H1 (cell line): Measurements from ENCODE around the gene USP24. TPM values are rescaled to one million over a fixed set of nuclear protein-coding genes. Genes with fewer than 3 reads are reported as not detected.

Experiments
- CTCF ChIA-PET: fragments of 300-600 bp; sonication (Branson Sonifier 250); formaldehyde crosslinking; loops from one replicate; lab custom pipeline; 2021; ENCODE audit not compliant: partially characterized antibody; lab: Charles Lee
- POLR2A ChIA-PET: fragments of 300-600 bp; sonication (Branson Sonifier 250); formaldehyde crosslinking; loops from one replicate; lab custom pipeline; 2021; ENCODE audit warnings: inconsistent platforms; ENCODE audit not compliant: partially characterized antibody; lab: Charles Lee
- DNase-seq, 2 experiments: peaks; one replicate each; pipeline versions ENCODE4 v3.0.0 to v3.0.0-alpha.2; 2010 to 2022; ENCODE audit warnings: low spot score in 2 of 2, low read depth in 1 of 2, mixed read lengths in 1 of 2
- FAIRE-seq: peaks from 2 replicates; lab custom pipeline; 2011; peaks lifted over from hg19 to GRCh38; lab: Jason Lieb, UNC
- H2AFZ ChIP-seq: 2 replicates; pipeline ENCODE4 v1.8.1; 2012; ENCODE audit warnings: low read length, inconsistent platforms
- H2AK5ac ChIP-seq: 2 replicates; pipeline ENCODE4 v1.6.1; 2013; ENCODE audit warnings: low read depth, low read length
- H2BK120ac ChIP-seq: replicated peaks from 2 replicates; pipeline ENCODE3; 2013; ENCODE audit warnings: low read depth, low read length, inconsistent platforms
- H2BK12ac ChIP-seq: 2 replicates; pipeline ENCODE4 v1.6.1; 2013; ENCODE audit warnings: low read depth, low read length
- H2BK15ac ChIP-seq: 2 replicates; pipeline ENCODE4 v1.6.1; 2013; ENCODE audit warnings: low read length
- H2BK20ac ChIP-seq: 2 replicates; pipeline ENCODE4 v1.6.1; 2013; ENCODE audit warnings: low read length
- H2BK5ac ChIP-seq: 2 replicates; pipeline ENCODE4 v1.6.1; 2013; ENCODE audit warnings: low read depth, low read length
- H3K14ac ChIP-seq: 2 replicates; pipeline ENCODE4 v1.6.1; 2013; ENCODE audit warnings: inconsistent platforms; ENCODE audit not compliant: insufficient read length
- H3K18ac ChIP-seq: 2 replicates; pipeline ENCODE4 v1.6.1; 2013; ENCODE audit warnings: low read length; ENCODE audit errors: extremely low read depth
- H3K23ac ChIP-seq: 2 replicates; pipeline ENCODE4 v1.6.1; 2013; ENCODE audit warnings: inconsistent platforms; ENCODE audit not compliant: insufficient read length
- H3K23me2 ChIP-seq: 2 replicates; pipeline ENCODE4 v1.6.1; 2013; ENCODE audit warnings: low read depth, low read length
- H3K27ac ChIP-seq: 2 replicates; pipeline ENCODE4 v1.6.1; 2011; ENCODE audit warnings: low read depth, low read length, inconsistent platforms
- H3K27me3 ChIP-seq, 4 experiments: replicated peaks in 1 of 4; 1 replicate in 1 of 4; 2 replicates in 3 of 4; pipeline versions ENCODE4 v1.6.1 to v1.8.1; 2011 to 2013; ENCODE audit warnings: low read length in 3 of 4, mild to moderate bottlenecking in 3 of 4, inconsistent platforms in 2 of 4, mixed read lengths in 2 of 4, moderate library complexity in 1 of 4; ENCODE audit not compliant: control insufficient read depth in 3 of 4, insufficient read depth in 3 of 4; ENCODE audit errors: extremely low read depth in 1 of 4
- H3K36me3 ChIP-seq, 4 experiments: 2 replicates each; pipeline versions ENCODE4 v1.6.1 to v1.8.1; 2011 to 2013; ENCODE audit warnings: mild to moderate bottlenecking in 4 of 4, low read length in 3 of 4, moderate library complexity in 2 of 4, control low read depth in 1 of 4, inconsistent platforms in 1 of 4; ENCODE audit not compliant: insufficient read depth in 4 of 4, control insufficient read depth in 2 of 4
- H3K4ac ChIP-seq: replicated peaks from 2 replicates; pipeline ENCODE3; 2013; ENCODE audit warnings: low read length, low read depth, mixed read lengths, inconsistent platforms; ENCODE audit not compliant: insufficient read length
- H3K4me1 ChIP-seq, 4 experiments: replicated peaks in 1 of 4; 1 replicate in 1 of 4; 2 replicates in 3 of 4; pipeline versions ENCODE4 v1.6.1 to v1.8.1; 2011 to 2013; ENCODE audit warnings: low read length in 3 of 4, inconsistent platforms in 2 of 4, mixed read lengths in 1 of 4; ENCODE audit not compliant: insufficient read depth in 4 of 4, control insufficient read depth in 3 of 4
- H3K4me2 ChIP-seq, 2 experiments: 2 replicates each; pipeline versions ENCODE4 v1.6.1 to v1.8.1; 2011 to 2013; ENCODE audit warnings: low read depth in 2 of 2, low read length in 2 of 2, control low read depth in 1 of 2, inconsistent platforms in 1 of 2, mild to moderate bottlenecking in 1 of 2; ENCODE audit not compliant: insufficient read depth in 1 of 2
- H3K4me3 ChIP-seq, 4 experiments: fragments of 200-600, 300-600 bp in 1 of 4; sonication (generic), shearing (Covaris generic), sonication (Bioruptor Twin) in 1 of 4; 2 replicates each; pipeline versions ENCODE4 v1.5.1 to v1.8.1; 2011 to 2016; ENCODE audit warnings: low read length in 4 of 4, low read depth in 3 of 4, control low read depth in 2 of 4, inconsistent platforms in 2 of 4, mild to moderate bottlenecking in 2 of 4, mixed read lengths in 1 of 4, moderate library complexity in 1 of 4; ENCODE audit not compliant: insufficient read depth in 2 of 4; ENCODE audit errors: extremely low read depth in 1 of 4
- H3K56ac ChIP-seq: replicated peaks from 2 replicates; pipeline ENCODE3; 2013; ENCODE audit warnings: low read depth, mild to moderate bottlenecking, mixed read lengths, low read length, inconsistent platforms; ENCODE audit not compliant: insufficient read length
- H3K79me1 ChIP-seq: 2 replicates; pipeline ENCODE4 v1.6.1; 2013; ENCODE audit warnings: low read depth, low read length, control low read depth
- H3K79me2 ChIP-seq, 2 experiments: 2 replicates each; pipeline versions ENCODE4 v1.6.1 to v1.8.1; 2012 to 2013; ENCODE audit warnings: low read length in 2 of 2, mild to moderate bottlenecking in 2 of 2, inconsistent platforms in 1 of 2; ENCODE audit not compliant: insufficient read depth in 2 of 2, control insufficient read depth in 1 of 2
- H3K9ac ChIP-seq, 4 experiments: replicated peaks in 1 of 4; 1 replicate in 1 of 4; 2 replicates in 3 of 4; pipeline versions ENCODE4 v1.6.1 to v1.8.1; 2011 to 2013; ENCODE audit warnings: low read depth in 3 of 4, low read length in 3 of 4, control low read depth in 2 of 4, mild to moderate bottlenecking in 2 of 4, moderate library complexity in 2 of 4, inconsistent platforms in 1 of 4; ENCODE audit errors: extremely low read depth in 1 of 4
- H3K9me3 ChIP-seq, 2 experiments: 2 replicates each; pipeline versions ENCODE4 v1.6.1 to v1.8.1; 2012 to 2013; ENCODE audit warnings: mild to moderate bottlenecking in 2 of 2, moderate library complexity in 2 of 2, control low read depth in 1 of 2, inconsistent platforms in 1 of 2, low read depth in 1 of 2, low read length in 1 of 2, mixed read lengths in 1 of 2; ENCODE audit not compliant: insufficient read depth in 2 of 2
- H4K20me1 ChIP-seq, 2 experiments: replicated peaks in 1 of 2; 2 replicates each; pipeline versions ENCODE3 to v1.8.1; 2011 to 2013; ENCODE audit warnings: inconsistent platforms in 2 of 2, low read length in 2 of 2, mild to moderate bottlenecking in 1 of 2; ENCODE audit not compliant: insufficient read depth in 2 of 2, control insufficient read depth in 1 of 2
- H4K5ac ChIP-seq: 2 replicates; pipeline ENCODE4 v1.6.1; 2013; ENCODE audit warnings: low read length, low read depth, mixed read lengths, inconsistent platforms; ENCODE audit not compliant: insufficient read length
- H4K8ac ChIP-seq: 2 replicates; pipeline ENCODE4 v1.8.0; 2013; ENCODE audit warnings: mild to moderate bottlenecking, moderate library complexity, low read length, inconsistent platforms; ENCODE audit not compliant: insufficient read depth; ENCODE audit errors: extremely low read depth
- H4K91ac ChIP-seq: replicated peaks from 2 replicates; pipeline ENCODE3; 2013; ENCODE audit warnings: low read length, mixed read lengths, inconsistent platforms; ENCODE audit not compliant: insufficient read length
- BACH1 ChIP-seq: IDR thresholded peaks from 2 replicates; pipeline ENCODE4 v1.6.1; 2012; ENCODE audit warnings: low read length, improper control_type of control experiment
- BRCA1 ChIP-seq: IDR thresholded peaks from 2 replicates; pipeline ENCODE4 v1.6.1; 2012; ENCODE audit warnings: low read depth, low read length, improper control_type of control experiment
- CBX8 ChIP-seq: fragments of 300-800, 300-1000 bp; sonication (generic); IDR thresholded peaks from 2 replicates; pipeline ENCODE4 v1.7.1; 2016; ENCODE audit warnings: low read depth, low read length, borderline replicate concordance
- CHD1 ChIP-seq: IDR thresholded peaks from 2 replicates; pipeline ENCODE4 v1.6.1; 2012; ENCODE audit warnings: low read depth, low read length, improper control_type of control experiment
- EZH2 ChIP-seq: fragments of 200-600 bp; sonication (generic); IDR thresholded peaks from 2 replicates; pipeline ENCODE4 v1.7.1; 2012; ENCODE audit warnings: low read depth, mild to moderate bottlenecking, moderate library complexity, low read length, inconsistent platforms; ENCODE audit not compliant: severe bottlenecking
- HDAC2 ChIP-seq, 2 experiments: fragments of 300-600 bp in 1 of 2; sonication (generic) in 1 of 2; IDR thresholded peaks; 2 replicates each; pipeline ENCODE4 v1.6.1; 2011 to 2012; ENCODE audit warnings: low read depth in 2 of 2, low read length in 2 of 2, mild to moderate bottlenecking in 2 of 2, moderate library complexity in 2 of 2, borderline replicate concordance in 1 of 2, inconsistent platforms in 1 of 2
- JUN ChIP-seq: IDR thresholded peaks from 2 replicates; pipeline ENCODE4 v1.6.1; 2011; ENCODE audit warnings: low read depth, mild to moderate bottlenecking, improper control_type of control experiment, low read length
- NANOG ChIP-seq: IDR thresholded peaks from 2 replicates; pipeline ENCODE4 v1.6.1; 2011; ENCODE audit warnings: low read length, low read depth, mild to moderate bottlenecking, inconsistent platforms; ENCODE audit not compliant: insufficient read depth, poor library complexity, severe bottlenecking
- SIN3A ChIP-seq, 2 experiments: IDR thresholded peaks in 1 of 2; conservative IDR thresholded peaks in 1 of 2; 2 replicates each; pipeline ENCODE4 v1.6.1; 2011 to 2012; ENCODE audit warnings: low read length in 2 of 2, improper control_type of control experiment in 1 of 2, low read depth in 1 of 2, mild to moderate bottlenecking in 1 of 2
- TBP ChIP-seq: IDR thresholded peaks from 2 replicates; pipeline ENCODE4 v1.6.1; 2011; ENCODE audit warnings: low read depth, low read length, improper control_type of control experiment
- WGBS, 2 experiments: shearing (Covaris generic) in 1 of 2; methylation state at CpG; one replicate each; pipeline versions ENCODE4 v1.1.6 to v1.1.7; 2013 to 2015; ENCODE audit warnings: low lambda C conversion rate in 2 of 2, mixed read lengths in 2 of 2, inconsistent platforms in 1 of 2, low coverage in 1 of 2, missing lambda C conversion rate in 1 of 2; ENCODE audit not compliant: insufficient replicate concordance in 2 of 2, insufficient coverage in 1 of 2, insufficient read length in 1 of 2; ENCODE audit errors: extremely low coverage in 1 of 2, missing lambda C conversion rate in 1 of 2; 5-methylcytosine and 5-hydroxymethylcytosine counted together
- polyA plus RNA-seq, 7 experiments: library from polyadenylated mRNA; depleted of rRNA in 3 of 7; stranded (reverse) in 5 of 7; unstranded in 2 of 7; fragments of >200 nt in 5 of 7; fragments of 200-250 nt in 2 of 7; gene quantifications; 1 replicate in 5 of 7; 2 replicates in 1 of 7; 4 replicates in 1 of 7; pipeline versions ENCODE4 v1.2.1 to v1.2.3, GENCODE V29; 2011 to 2013; ENCODE audit warnings: missing spikeins in 2 of 7, mixed read lengths in 2 of 7
- total RNA-seq: library from RNA; stranded (reverse); fragmentation: NEBNext Ultra II Directional; extraction: Animal tissue kit (Norgen Biotek cat#: 25700); gene quantifications from 2 replicates; pipeline ENCODE4 v1.2.1, GENCODE V29; 2021
- TF ChIP-seq, protein P1 (sequence below): IDR thresholded peaks from 2 replicates; pipeline ENCODE4 v1.6.1; 2012; ENCODE audit warnings: low read length, inconsistent platforms

USP24 gene
- total and polyA plus RNA-seq, 2 of the 8 experiments (the other 6 are each of a cell fraction or from before 2014, with no cell fraction given), result 11.1 to 34.6 TPM

GRCh38 chr1:55168353-55168752, 46.8 kb downstream of the USP24 start:
- H3K4ac ChIP-seq, result no peak overlapping the region
- WGBS, 2 experiments, result 43% methylated on average over 4 of the region's 4 CpGs; no CpG with 5 or more reads in 1 of the 2 experiments
- H3K4me3 ChIP-seq, result peak overlapping the region in 1 of 4 experiments; percentile 4; a peak in 1 of 8 replicates
- ChIA-PET CTCF (interaction anchor here (0.5 kb wide), 1 partner anchor 1447 kb away, joined by 3 read pairs; no protein-coding TSS in a partner anchor), POLR2A (interaction anchor here (0.7 kb wide), 1 partner anchor 11 kb away, joined by 4 read pairs; no protein-coding TSS in a partner anchor)
- H3K9ac ChIP-seq, result no peak overlapping the region
- H3K27me3 ChIP-seq, result no peaks in the 10 kb centered on the region
- DNase-seq (no peak), FAIRE-seq (no peak)
- H3K4me1 ChIP-seq, result peaks cover 0 to 6% (median 0%) of the 10 kb centered on the region in 4 experiments; a peak in 3 of 7 replicates
- no peak overlapping the region for H2BK15ac ChIP-seq
- H3K23me2 ChIP-seq, result no peaks in the 10 kb centered on the region
- no peaks in the 10 kb centered on the region for H4K20me1 ChIP-seq
- H3K56ac ChIP-seq, result no peak overlapping the region
- H3K18ac ChIP-seq, result no peak overlapping the region
- H3K23ac ChIP-seq, result no peak overlapping the region
- H3K79me1 ChIP-seq, result no peaks in the 10 kb centered on the region
- no peak overlapping the region for H4K5ac ChIP-seq
- H3K79me2 ChIP-seq, result no peaks in the 10 kb centered on the region
- H3K14ac ChIP-seq, result no peak overlapping the region
- H3K4me2 ChIP-seq, result 0 out of 4 replicates have a peak overlapping the region, but pooled peaks of 1 of the 2 experiments have one; percentile 10
- peaks cover 0 to 19% (median 5%) of the 10 kb centered on the region in 4 experiments; a peak in 4 of 8 replicates for H3K36me3 ChIP-seq
- no peak overlapping the region for H4K91ac ChIP-seq
- H2AK5ac ChIP-seq, result no peak overlapping the region
- no peak overlapping the region for H2AFZ ChIP-seq
- no peak overlapping the region for H2BK120ac ChIP-seq
- no peaks in the 10 kb centered on the region for H3K9me3 ChIP-seq
- H2BK20ac ChIP-seq, result no peak overlapping the region
- no peak overlapping the region for H4K8ac ChIP-seq
- H2BK12ac ChIP-seq, result no peak overlapping the region
- H3K27ac ChIP-seq, result no peak overlapping the region
- H2BK5ac ChIP-seq, result no peak overlapping the region
- TF ChIP-seq SIN3A (conservative IDR thresholded peaks at IDR 0.05 in 1 of 2, IDR thresholded peaks at IDR 0.05 in 1 of 2; ENCODE audit: low read depth in 1 of 2, low read length in 2 of 2) (no peak), EZH2 (no peak), BRCA1 (no peak), JUN (no peak), TBP (no peak), CHD1 (no peak), BACH1 (no peak), NANOG (no peak), HDAC2 (IDR thresholded peaks at IDR 0.05; ENCODE audit: borderline replicate concordance in 1 of 2, low read depth in 2 of 2, low read length in 2 of 2) (no peak), CBX8 (no peak)
- TF ChIP-seq, protein P1, sequence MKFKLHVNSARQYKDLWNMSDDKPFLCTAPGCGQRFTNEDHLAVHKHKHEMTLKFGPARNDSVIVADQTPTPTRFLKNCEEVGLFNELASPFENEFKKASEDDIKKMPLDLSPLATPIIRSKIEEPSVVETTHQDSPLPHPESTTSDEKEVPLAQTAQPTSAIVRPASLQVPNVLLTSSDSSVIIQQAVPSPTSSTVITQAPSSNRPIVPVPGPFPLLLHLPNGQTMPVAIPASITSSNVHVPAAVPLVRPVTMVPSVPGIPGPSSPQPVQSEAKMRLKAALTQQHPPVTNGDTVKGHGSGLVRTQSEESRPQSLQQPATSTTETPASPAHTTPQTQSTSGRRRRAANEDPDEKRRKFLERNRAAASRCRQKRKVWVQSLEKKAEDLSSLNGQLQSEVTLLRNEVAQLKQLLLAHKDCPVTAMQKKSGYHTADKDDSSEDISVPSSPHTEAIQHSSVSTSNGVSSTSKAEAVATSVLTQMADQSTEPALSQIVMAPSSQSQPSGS, result no peak
